DOHH2 (cell line): ENCODE measurements around the gene PRAMEF20.

Source experiments
- H3F3A ChIP-seq: fragments of 200-600 bp; sonication (generic), shearing (Covaris generic); 2 replicates; pipeline ENCODE4 v1.6.0; 2016; ENCODE audit warnings: antibody characterized with exemption, mild to moderate bottlenecking; ENCODE audit not compliant: control insufficient read depth, insufficient read depth
- H3K27ac ChIP-seq: fragments of 200-600 bp; sonication (generic); 2 replicates; pipeline ENCODE4 v1.5.1; 2014; ENCODE audit warnings: low read depth, mild to moderate bottlenecking, low read length, moderate library complexity
- H3K27me3 ChIP-seq: fragments of 200-600 bp; sonication (generic); 2 replicates; pipeline ENCODE4 v1.6.1; 2014; ENCODE audit warnings: mild to moderate bottlenecking, low read length, mixed read lengths; ENCODE audit not compliant: control insufficient read depth
- H3K36me3 ChIP-seq: fragments of 200-600 bp; sonication (generic); 2 replicates; pipeline ENCODE4 v1.6.1; 2014; ENCODE audit warnings: mild to moderate bottlenecking, low read length, moderate library complexity, mixed read lengths; ENCODE audit not compliant: control insufficient read depth
- H3K4me1 ChIP-seq: fragments of 200-600 bp; sonication (generic); 2 replicates; pipeline ENCODE4 v1.6.1; 2014; ENCODE audit warnings: mild to moderate bottlenecking, low read length, mixed read lengths; ENCODE audit not compliant: control insufficient read depth
- H3K4me2 ChIP-seq: fragments of 200-600 bp; sonication (generic); 2 replicates; pipeline ENCODE4 v1.6.0; 2014; ENCODE audit warnings: mild to moderate bottlenecking, low read length, moderate library complexity
- H3K4me3 ChIP-seq: fragments of 200-600 bp; sonication (generic); 2 replicates; pipeline ENCODE4 v1.5.1; 2014; ENCODE audit warnings: mild to moderate bottlenecking, low read length, mixed read lengths
- H3K79me2 ChIP-seq: fragments of 200-600 bp; sonication (generic); 2 replicates; pipeline ENCODE4 v1.6.1; 2014; ENCODE audit warnings: mild to moderate bottlenecking, low read length, mixed read lengths; ENCODE audit not compliant: control insufficient read depth
- H3K9me2 ChIP-seq: fragments of 200-600 bp; sonication (generic); replicated peaks from 2 replicates; pipeline ENCODE4 v1.6.1; 2014; ENCODE audit warnings: mild to moderate bottlenecking, low read length, mixed read lengths; ENCODE audit not compliant: control insufficient read depth
- H3K9me3 ChIP-seq: fragments of 200-600 bp; sonication (generic); 2 replicates; pipeline ENCODE4 v1.6.1; 2014; ENCODE audit warnings: antibody characterized with exemption, low read length, mixed read lengths; ENCODE audit not compliant: control insufficient read depth, insufficient read depth
- H4K20me1 ChIP-seq: fragments of 200-600 bp; sonication (generic); 2 replicates; pipeline ENCODE4 v1.6.0; 2014; ENCODE audit warnings: low read depth, mild to moderate bottlenecking, antibody characterized with exemption, low read length, moderate library complexity; ENCODE audit not compliant: control insufficient read depth, insufficient read depth
- CTCF ChIP-seq: fragments of 200-600 bp; sonication (generic); IDR thresholded peaks from one replicate; pipeline ENCODE4 v1.5.1; 2014; ENCODE audit warnings: antibody characterized with exemption, mild to moderate bottlenecking, low read depth, low read length; ENCODE audit not compliant: poor library complexity, severe bottlenecking
- EZH2phosphoT487 ChIP-seq: fragments of 200-600 bp; sonication (generic); IDR thresholded peaks from 2 replicates; pipeline ENCODE4 v1.6.1; 2017; ENCODE audit warnings: borderline replicate concordance, mild to moderate bottlenecking, antibody characterized with exemption, low read length, moderate library complexity, mixed read lengths

PRAMEF20 gene

GRCh38 chr1:13469343-13469742, 59.1 kb downstream of the PRAMEF20 start:
- Histone ChIP-seq H3F3A (no peaks in the 10 kb centered on the region), H3K4me1 (no peaks in the 10 kb centered on the region), H3K4me2 (no peak overlapping the region), H3K79me2 (no peaks in the 10 kb centered on the region), H3K27ac (no peak overlapping the region), H3K9me2 (no peaks in the 10 kb centered on the region), H3K36me3 (no peaks in the 10 kb centered on the region), H4K20me1 (no peaks in the 10 kb centered on the region), H3K9me3 (no peaks in the 10 kb centered on the region), H3K27me3 (no peaks in the 10 kb centered on the region), H3K4me3 (no peak overlapping the region)
- TF ChIP-seq CTCF (no peak), EZH2phosphoT487 (no peak)
